ENCODE measurements around the gene OCA2.

OCA2 gene

DNA sequence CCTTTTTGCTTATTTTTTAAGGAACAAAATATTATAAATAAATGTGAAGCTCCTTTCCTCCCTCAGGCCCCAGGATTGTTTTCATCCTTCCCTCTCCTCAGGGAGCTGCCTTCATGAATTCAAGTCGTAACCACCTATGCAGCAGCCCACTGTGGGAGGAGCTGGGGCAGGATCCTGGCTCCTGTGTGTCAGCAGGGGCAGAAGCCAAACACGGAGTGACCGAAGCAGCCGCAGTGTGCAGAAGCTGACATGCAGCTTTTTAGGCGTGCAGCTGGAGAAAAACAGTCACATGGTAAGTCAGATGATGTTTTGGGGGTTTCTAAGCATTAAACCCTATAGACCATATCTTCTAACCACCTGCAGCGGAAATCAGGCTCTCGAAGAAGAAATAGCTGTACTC lies 231.3 kb downstream of the OCA2 start:
- DNase-seq (ENCODE audit: low read depth in 2 of 2): no peak
- TF ChIP-seq, protein P1, sequence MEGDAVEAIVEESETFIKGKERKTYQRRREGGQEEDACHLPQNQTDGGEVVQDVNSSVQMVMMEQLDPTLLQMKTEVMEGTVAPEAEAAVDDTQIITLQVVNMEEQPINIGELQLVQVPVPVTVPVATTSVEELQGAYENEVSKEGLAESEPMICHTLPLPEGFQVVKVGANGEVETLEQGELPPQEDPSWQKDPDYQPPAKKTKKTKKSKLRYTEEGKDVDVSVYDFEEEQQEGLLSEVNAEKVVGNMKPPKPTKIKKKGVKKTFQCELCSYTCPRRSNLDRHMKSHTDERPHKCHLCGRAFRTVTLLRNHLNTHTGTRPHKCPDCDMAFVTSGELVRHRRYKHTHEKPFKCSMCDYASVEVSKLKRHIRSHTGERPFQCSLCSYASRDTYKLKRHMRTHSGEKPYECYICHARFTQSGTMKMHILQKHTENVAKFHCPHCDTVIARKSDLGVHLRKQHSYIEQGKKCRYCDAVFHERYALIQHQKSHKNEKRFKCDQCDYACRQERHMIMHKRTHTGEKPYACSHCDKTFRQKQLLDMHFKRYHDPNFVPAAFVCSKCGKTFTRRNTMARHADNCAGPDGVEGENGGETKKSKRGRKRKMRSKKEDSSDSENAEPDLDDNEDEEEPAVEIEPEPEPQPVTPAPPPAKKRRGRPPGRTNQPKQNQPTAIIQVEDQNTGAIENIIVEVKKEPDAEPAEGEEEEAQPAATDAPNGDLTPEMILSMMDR (IDR thresholded peaks at IDR 0.05; ENCODE audit: low read depth, low read length): no peak
- H3K4me3 ChIP-seq (replicated peaks in 1 of 2; ENCODE audit: low read depth in 2 of 2, low read length in 2 of 2): no peak overlapping the region

DNA sequence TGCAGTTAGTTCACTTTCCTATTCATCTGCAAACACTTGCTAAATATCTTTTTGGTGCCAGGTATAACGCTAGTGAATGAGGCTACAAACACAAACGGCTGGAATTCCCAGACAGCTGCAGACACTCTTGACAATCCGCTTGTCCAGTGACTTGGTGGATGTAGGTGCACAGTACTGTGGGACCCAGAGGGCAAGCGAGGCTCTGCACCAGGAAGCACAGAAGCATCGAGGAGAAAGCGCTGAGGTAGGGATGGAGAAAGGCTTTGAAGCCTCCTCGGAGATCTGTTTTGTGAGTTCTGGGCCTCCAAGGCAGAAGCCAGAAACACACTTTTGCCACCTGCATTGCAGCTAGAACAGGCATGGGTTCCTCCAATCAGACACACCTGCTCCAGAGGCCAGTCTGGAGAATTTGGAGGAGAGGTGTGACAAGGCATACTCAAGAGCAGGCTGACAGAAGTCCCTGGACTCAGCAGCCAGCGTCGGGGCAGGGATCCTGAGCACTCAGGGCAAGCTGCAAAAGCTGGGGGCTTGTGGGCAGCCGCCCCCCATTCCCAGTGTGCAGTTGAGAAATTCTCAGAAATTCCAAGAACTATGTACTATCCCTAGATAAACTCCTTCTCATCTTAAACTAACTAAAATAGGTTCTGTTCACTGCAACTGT lies 232.5 kb downstream of the OCA2 start:
- H3K4me3 ChIP-seq (replicated peaks in 1 of 2; ENCODE audit: low read depth in 2 of 2, low read length in 2 of 2): no peak overlapping the region
- no peak for DNase-seq (ENCODE audit: low read depth in 2 of 2)
- TF ChIP-seq, protein P1 (IDR thresholded peaks at IDR 0.05; ENCODE audit: low read depth, low read length): no peak

DNA sequence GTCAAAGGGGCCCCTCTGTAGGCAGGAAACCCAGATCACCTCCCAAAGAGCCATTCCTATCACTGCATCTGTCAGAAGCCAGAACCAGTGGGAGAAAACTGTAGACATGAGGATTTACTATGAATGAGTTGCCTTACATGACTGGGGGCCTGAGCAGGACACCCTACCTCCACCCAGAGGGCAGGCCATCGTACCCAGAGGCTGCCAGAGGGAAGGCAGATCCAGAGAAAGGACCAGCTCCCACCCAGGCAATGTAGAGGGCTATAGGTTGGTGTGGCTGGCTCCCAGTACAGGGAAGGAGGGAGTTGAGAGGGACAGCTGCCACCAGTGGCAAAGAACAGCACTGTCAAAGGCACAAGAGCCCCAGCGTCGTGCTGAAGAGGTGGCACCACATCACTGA lies 233.2 kb downstream of the OCA2 start:
- H3K4me3 ChIP-seq (replicated peaks in 1 of 2; ENCODE audit: low read depth in 2 of 2, low read length in 2 of 2): no peak overlapping the region
- TF ChIP-seq, protein P1 (IDR thresholded peaks at IDR 0.05; ENCODE audit: low read depth, low read length): no peak
- no peak for DNase-seq (ENCODE audit: low read depth in 2 of 2)

DNA sequence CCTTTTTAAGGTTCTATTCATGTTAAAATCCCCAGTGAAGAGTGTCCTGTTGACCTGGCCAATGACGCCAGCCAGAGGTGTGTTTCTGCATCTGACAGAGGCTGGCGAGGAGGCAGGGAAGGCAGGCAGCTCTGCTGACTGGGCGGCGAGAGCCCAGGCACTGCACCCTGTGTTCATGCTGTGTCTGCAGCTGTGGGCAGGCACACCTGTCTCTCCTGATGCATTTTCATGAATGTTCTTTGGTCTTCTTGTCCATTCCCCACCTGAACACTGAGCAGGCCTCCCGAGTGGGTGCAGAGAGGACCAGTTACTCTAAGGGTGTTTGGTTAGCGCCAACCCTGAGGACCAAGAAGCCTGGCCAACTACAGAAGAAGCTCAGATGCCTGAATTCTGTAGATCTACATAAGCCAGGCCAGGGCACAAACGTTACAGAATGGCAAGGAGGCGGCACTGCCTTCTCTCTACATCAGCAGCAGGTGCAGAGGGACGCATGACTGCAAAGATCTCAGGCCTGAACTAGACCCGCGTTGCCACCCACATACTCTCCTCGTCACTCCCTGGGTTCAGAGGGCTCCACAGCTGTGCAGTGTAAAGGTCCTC lies 233.7 kb downstream of the OCA2 start:
- no peak for DNase-seq (ENCODE audit: low read depth in 2 of 2)
- TF ChIP-seq, protein P1 (IDR thresholded peaks at IDR 0.05; ENCODE audit: low read depth, low read length): no peak

DNA sequence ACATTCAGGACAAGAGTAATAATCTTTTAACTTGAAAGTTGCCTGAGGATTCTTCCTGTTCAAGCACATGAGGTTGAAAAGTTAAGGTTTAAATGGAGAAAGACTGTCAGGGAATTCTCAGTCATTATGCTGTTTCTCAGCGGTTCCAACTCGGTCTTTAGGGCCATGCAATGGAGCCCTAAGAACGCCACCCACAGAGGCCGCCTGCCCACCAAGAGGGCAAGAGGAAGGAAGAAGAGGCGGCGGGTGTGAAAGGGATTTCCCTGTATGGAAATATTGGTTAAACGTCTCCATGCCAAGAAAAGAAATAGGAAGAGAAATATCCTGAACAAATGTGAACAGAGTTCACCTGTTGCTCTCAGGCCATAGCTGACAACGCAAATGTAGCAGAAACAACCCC lies 234.4 kb downstream of the OCA2 start:
- H3K4me3 ChIP-seq (replicated peaks in 1 of 2; ENCODE audit: low read depth in 2 of 2, low read length in 2 of 2): no peak overlapping the region
- DNase-seq (ENCODE audit: low read depth in 2 of 2): no peak
- TF ChIP-seq, protein P1 (IDR thresholded peaks at IDR 0.05; ENCODE audit: low read depth, low read length): no peak

More for the DNA sequence above, 233.7 kb downstream of the OCA2 start:
- H3K4me3 ChIP-seq (replicated peaks in 1 of 2; ENCODE audit: low read depth in 2 of 2, low read length in 2 of 2): no peak overlapping the region

DNA sequence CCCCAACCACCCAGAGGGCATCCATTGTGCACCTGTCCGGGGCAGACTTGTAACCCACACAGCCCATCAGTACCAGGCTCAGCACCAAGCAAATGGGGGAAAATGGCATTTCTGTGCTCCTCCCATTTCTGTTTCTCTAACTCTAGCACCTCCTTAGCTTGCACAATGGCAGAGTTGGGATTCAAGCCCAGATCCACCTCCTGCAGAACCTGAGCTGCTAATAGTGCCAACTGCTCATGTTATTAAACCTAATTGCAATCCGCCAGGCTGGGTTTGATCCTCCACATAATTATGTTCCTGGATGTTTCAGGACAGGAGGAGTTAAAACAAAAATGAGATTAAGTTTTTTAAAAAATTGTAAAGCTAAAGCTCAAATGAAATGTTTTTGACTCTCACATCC lies 235.0 kb downstream of the OCA2 start:
- DNase-seq (ENCODE audit: low read depth in 2 of 2): no peak
- TF ChIP-seq, protein P1 (IDR thresholded peaks at IDR 0.05; ENCODE audit: low read depth, low read length): no peak
- H3K4me3 ChIP-seq (replicated peaks in 1 of 2; ENCODE audit: low read depth in 2 of 2, low read length in 2 of 2): no peak overlapping the region

All from cardiac fibroblast (primary cell).